ENCODE results near the gene CCDC68.

The CCDC68 gene

GRCh38 chr18:54914816-54915215, 44.4 kb downstream of the CCDC68 start:
- no peak for DNase-seq

- no peak for DNase-seq
Observed at GRCh38 chr18:54911551-54911950, 47.7 kb downstream of the CCDC68 start.

GRCh38 chr18:54910161-54910919, 48.9 kb downstream of the CCDC68 start:
- DNase-seq = no peak

- DNase-seq = no peak
Observed at GRCh38 chr18:54909538-54909937, 49.7 kb downstream of the CCDC68 start.

GRCh38 chr18:54906331-54907185, 52.7 kb downstream of the CCDC68 start:
- no peak for DNase-seq

- no peak for DNase-seq
Observed at GRCh38 chr18:54905629-54906028, 53.6 kb downstream of the CCDC68 start.

- no peak for DNase-seq
Observed at GRCh38 chr18:54904581-54904980, 54.7 kb downstream of the CCDC68 start.

GRCh38 chr18:54900290-54900689, 59.0 kb downstream of the CCDC68 start:
- no peak for DNase-seq

- no peak for DNase-seq
Observed at GRCh38 chr18:54899500-54899899, 59.8 kb downstream of the CCDC68 start.

GRCh38 chr18:54888933-54889332, 70.3 kb downstream of the CCDC68 start:
- DNase-seq = no peak

GRCh38 chr18:54888378-54888777, 70.9 kb downstream of the CCDC68 start:
- DNase-seq = no peak

- no peak for DNase-seq
Observed at GRCh38 chr18:54883816-54884604, 75.3 kb downstream of the CCDC68 start.

GRCh38 chr18:54882318-54882717, 76.9 kb downstream of the CCDC68 start:
- DNase-seq = no peak

GRCh38 chr18:54881229-54881768, 78.0 kb downstream of the CCDC68 start:
- DNase-seq = no peak

GRCh38 chr18:54880395-54881105, 78.7 kb downstream of the CCDC68 start:
- no peak for DNase-seq

- DNase-seq = no peak
Observed at GRCh38 chr18:54879691-54880090, 79.6 kb downstream of the CCDC68 start.

- no peak for DNase-seq
Observed at GRCh38 chr18:54878659-54879358, 80.5 kb downstream of the CCDC68 start.

GRCh38 chr18:54878159-54878622, 81.1 kb downstream of the CCDC68 start:
- no peak for DNase-seq

GRCh38 chr18:54877076-54877475, 82.2 kb downstream of the CCDC68 start:
- no peak for DNase-seq

GRCh38 chr18:54875063-54875462, 84.2 kb downstream of the CCDC68 start:
- no peak for DNase-seq

- no peak for DNase-seq
Observed at GRCh38 chr18:54873884-54874255, 85.4 kb downstream of the CCDC68 start.

GRCh38 chr18:54872681-54873080, 86.6 kb downstream of the CCDC68 start:
- no peak for DNase-seq
